HG02885 (cell line): Measurements from ENCODE around the gene RAB38.
A peak's percentile ranks its signal among the peaks of the same experiment; 100 is the strongest.

Source experiments
- ATAC-seq: cut with Tn5 transposase; IDR thresholded peaks from one replicate; pipeline ENCODE4 v1.9.1; 2021; ENCODE audit warnings: mild to moderate bottlenecking; ENCODE audit not compliant: unreplicated experiment, poor library complexity

RAB38 gene

GRCh38 chr11:88105951-88106350 lies 69.3 kb downstream of the RAB38 start:
- no peak for ATAC-seq

GRCh38 chr11:88105526-88105925 lies 69.7 kb downstream of the RAB38 start:
- ATAC-seq: no peak

GRCh38 chr11:88104408-88104807 lies 70.8 kb downstream of the RAB38 start:
- no peak for ATAC-seq

- ATAC-seq: peak; percentile 96
Measured at GRCh38 chr11:88103337-88104206, 71.7 kb downstream of the RAB38 start.

- ATAC-seq: no peak
Measured at GRCh38 chr11:88102598-88102934, 72.7 kb downstream of the RAB38 start.

- no peak for ATAC-seq
Measured at GRCh38 chr11:88101881-88102597, 73.2 kb downstream of the RAB38 start.

- no peak for ATAC-seq
Measured at GRCh38 chr11:88100151-88100550, 75.1 kb downstream of the RAB38 start.

- no peak for ATAC-seq
Measured at GRCh38 chr11:88098289-88098688, 77.0 kb downstream of the RAB38 start.

- ATAC-seq: no peak
Measured at GRCh38 chr11:88089134-88089533, 86.1 kb downstream of the RAB38 start.

GRCh38 chr11:88087337-88087736 lies 87.9 kb downstream of the RAB38 start:
- ATAC-seq: no peak

GRCh38 chr11:88086297-88086696 lies 88.9 kb downstream of the RAB38 start:
- no peak for ATAC-seq

- ATAC-seq: no peak
Measured at GRCh38 chr11:88070437-88070836, 104.8 kb downstream of the RAB38 start.

GRCh38 chr11:88068848-88069554 lies 106.2 kb downstream of the RAB38 start:
- ATAC-seq: no peak

- ATAC-seq: no peak
Measured at GRCh38 chr11:88066090-88066489, 109.2 kb downstream of the RAB38 start.

GRCh38 chr11:88064097-88064705 lies 111.0 kb downstream of the RAB38 start:
- no peak for ATAC-seq
